Endothelial cell (in vitro differentiated cells): ENCODE measurements around the gene PAX4. TPM values are rescaled to one million over a fixed set of nuclear protein-coding genes. Genes with fewer than 3 reads are reported as not detected.

Experiments
- DNase-seq: peaks from one replicate; pipeline ENCODE4 v3.0.0; 2021; ENCODE audit warnings: low spot score
- H3K27ac Mint-ChIP-seq: one replicate; pipeline ENCODE4 v1.8.0; 2021; ENCODE audit warnings: mixed read lengths, inconsistent platforms; ENCODE audit not compliant: unreplicated experiment
- H3K27me3 Mint-ChIP-seq: one replicate; pipeline ENCODE4 v1.8.0; 2021; ENCODE audit warnings: mild to moderate bottlenecking, moderate library complexity, mixed read lengths, inconsistent platforms; ENCODE audit not compliant: unreplicated experiment
- H3K36me3 Mint-ChIP-seq: one replicate; pipeline ENCODE4 v1.8.0; 2021; ENCODE audit warnings: mild to moderate bottlenecking, low read depth, mixed read lengths, inconsistent platforms; ENCODE audit not compliant: unreplicated experiment
- H3K4me1 Mint-ChIP-seq: one replicate; pipeline ENCODE4 v1.8.0; 2021; ENCODE audit warnings: mild to moderate bottlenecking, mixed read lengths, inconsistent platforms; ENCODE audit not compliant: unreplicated experiment
- H3K4me3 Mint-ChIP-seq: one replicate; pipeline ENCODE4 v1.8.0; 2021; ENCODE audit warnings: mild to moderate bottlenecking, mixed read lengths, inconsistent platforms; ENCODE audit not compliant: unreplicated experiment
- H3K9me3 Mint-ChIP-seq: one replicate; pipeline ENCODE4 v1.8.0; 2021; ENCODE audit warnings: mixed read lengths, inconsistent platforms; ENCODE audit not compliant: unreplicated experiment
- total RNA-seq: library from RNA; stranded (reverse); fragmentation: NEBNext Ultra II Directional; extraction: Animal tissue kit (Norgen Biotek cat#: 25700); gene quantifications from one replicate; pipeline ENCODE4 v1.2.1, GENCODE V29; 2021; ENCODE audit not compliant: unreplicated experiment
- TF ChIP-seq, protein P1 (sequence below): fragments of 200-600 bp; sonication (generic); IDR thresholded peaks from one replicate; pipeline ENCODE4 v1.5.0; 2021; ENCODE audit warnings: antibody characterized with exemption; ENCODE audit not compliant: unreplicated experiment

PAX4 gene
- total RNA-seq, 1 donor from 2014 or later: 0.33 TPM

DNA sequence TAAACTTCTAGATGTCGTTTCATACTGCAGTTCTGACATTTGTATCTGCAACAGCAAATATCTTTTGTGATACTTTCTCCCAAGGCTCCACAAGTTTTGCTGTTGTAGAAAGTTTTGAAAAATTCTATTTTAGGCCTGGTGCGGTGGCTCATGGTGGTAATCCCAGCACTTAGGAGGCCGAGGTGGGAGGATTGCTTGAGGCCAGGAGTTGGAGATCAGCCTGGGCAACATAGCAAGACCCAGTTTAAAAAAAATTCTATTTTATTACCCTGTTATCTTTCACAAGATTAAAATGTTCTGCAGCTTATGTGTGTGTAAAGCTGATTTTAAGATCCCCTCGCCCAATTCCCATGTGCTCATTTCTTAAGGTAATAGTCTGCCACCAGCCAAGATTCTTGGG is 35.5 kb upstream of the PAX4 start:
- no peak for DNase-seq
- Mint-ChIP-seq H3K27me3 (peaks cover 13% of the 10 kb centered on the region), H3K4me3 (peak overlapping the region; percentile 97), H3K27ac (peak overlapping the region; percentile 10), H3K36me3 (peaks cover 16% of the 10 kb centered on the region), H3K9me3 (no peaks in the 10 kb centered on the region), H3K4me1 (peaks cover 46% of the 10 kb centered on the region)
- TF ChIP-seq, protein P1, sequence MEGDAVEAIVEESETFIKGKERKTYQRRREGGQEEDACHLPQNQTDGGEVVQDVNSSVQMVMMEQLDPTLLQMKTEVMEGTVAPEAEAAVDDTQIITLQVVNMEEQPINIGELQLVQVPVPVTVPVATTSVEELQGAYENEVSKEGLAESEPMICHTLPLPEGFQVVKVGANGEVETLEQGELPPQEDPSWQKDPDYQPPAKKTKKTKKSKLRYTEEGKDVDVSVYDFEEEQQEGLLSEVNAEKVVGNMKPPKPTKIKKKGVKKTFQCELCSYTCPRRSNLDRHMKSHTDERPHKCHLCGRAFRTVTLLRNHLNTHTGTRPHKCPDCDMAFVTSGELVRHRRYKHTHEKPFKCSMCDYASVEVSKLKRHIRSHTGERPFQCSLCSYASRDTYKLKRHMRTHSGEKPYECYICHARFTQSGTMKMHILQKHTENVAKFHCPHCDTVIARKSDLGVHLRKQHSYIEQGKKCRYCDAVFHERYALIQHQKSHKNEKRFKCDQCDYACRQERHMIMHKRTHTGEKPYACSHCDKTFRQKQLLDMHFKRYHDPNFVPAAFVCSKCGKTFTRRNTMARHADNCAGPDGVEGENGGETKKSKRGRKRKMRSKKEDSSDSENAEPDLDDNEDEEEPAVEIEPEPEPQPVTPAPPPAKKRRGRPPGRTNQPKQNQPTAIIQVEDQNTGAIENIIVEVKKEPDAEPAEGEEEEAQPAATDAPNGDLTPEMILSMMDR: no peak

GRCh38 chr7:127652333-127653248 is 34.6 kb upstream of the PAX4 start:
- Mint-ChIP-seq H3K36me3 (peaks cover 13% of the 10 kb centered on the region), H3K27ac (no peak overlapping the region), H3K4me3 (peak overlapping the region; percentile 97), H3K27me3 (peaks cover 16% of the 10 kb centered on the region), H3K9me3 (no peaks in the 10 kb centered on the region), H3K4me1 (peaks cover 45% of the 10 kb centered on the region)
- DNase-seq: no peak
- TF ChIP-seq, protein P1: no peak

DNA sequence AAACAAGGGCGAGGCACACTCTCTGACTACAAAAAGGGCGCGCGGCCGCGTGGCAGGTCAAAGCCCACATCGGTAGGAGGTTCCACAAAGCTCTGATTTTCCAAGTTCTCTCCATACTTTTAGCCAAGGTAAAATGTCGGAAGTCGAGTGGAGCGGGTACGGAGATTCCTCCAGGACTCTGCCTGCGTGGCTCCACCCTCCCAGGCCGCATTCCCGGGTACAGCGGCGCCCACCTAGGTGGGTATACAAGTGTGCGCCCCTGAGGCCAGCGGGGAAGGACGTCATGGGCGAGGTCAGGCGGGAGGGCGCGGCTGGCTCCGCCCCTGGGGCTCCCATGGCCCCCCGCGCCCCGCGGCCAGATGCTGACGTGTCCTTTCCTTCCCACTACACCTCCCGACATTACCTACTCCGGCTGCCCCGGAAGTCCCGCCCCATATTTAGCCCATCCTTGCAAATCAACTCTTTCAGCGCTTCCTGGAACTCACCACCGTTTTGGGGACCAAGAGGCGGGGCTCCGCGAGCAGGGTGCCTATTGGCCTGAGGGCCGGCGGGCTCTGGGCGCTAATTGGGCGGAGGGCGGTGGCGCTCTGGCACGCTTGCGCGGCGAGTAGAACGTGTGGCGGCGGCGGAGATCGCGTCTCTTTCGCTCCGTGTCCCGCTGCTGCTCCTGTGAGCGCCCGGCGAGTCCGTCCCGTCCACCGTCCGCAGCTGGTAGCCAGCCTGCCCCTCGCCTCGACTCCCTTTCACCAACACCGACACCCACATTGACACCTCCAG is 33.8 kb upstream of the PAX4 start, which contains the start of gene SND1:
Gene SND1 (plus strand): TSS at position 639 of the 777 bp plus-strand sequence. CDS start 180 bp downstream, outside the sequence.
- Mint-ChIP-seq H3K27ac (no peak within 1 kb of the TSS), H3K36me3 (peaks cover 9% of the 10 kb centered on the region), H3K4me3 (peak within 1 kb of the TSS; percentile 97), H3K27me3 (peaks cover 16% of the 10 kb centered on the region), H3K4me1 (peaks cover 44% of the 10 kb centered on the region), H3K9me3 (no peaks in the 10 kb centered on the region)
- peak; percentile 95 for DNase-seq
- TF ChIP-seq, protein P1: no peak

GRCh38 chr7:127650847-127651555 is 33.1 kb upstream of the PAX4 start:
- H3K4me3 Mint-ChIP-seq: peak overlapping the region; percentile 97
- peak; percentile 43 for DNase-seq

More at GRCh38 chr7:127650847-127651555, 33.1 kb upstream of the PAX4 start:
- Mint-ChIP-seq H3K9me3 (no peaks in the 10 kb centered on the region), H3K27ac (no peak overlapping the region), H3K36me3 (peaks cover 9% of the 10 kb centered on the region), H3K27me3 (peaks cover 16% of the 10 kb centered on the region), H3K4me1 (peaks cover 43% of the 10 kb centered on the region)
- TF ChIP-seq, protein P1: no peak
